GM12878 (cell line): ENCODE data around the gene CDH4. TPM values are rescaled to one million over a fixed set of nuclear protein-coding genes. Genes with fewer than 3 reads are reported as not detected.

Source experiments
- ATAC-seq: fragments of 200-7000 bp; cut with Tn5 transposase; 3 replicates; pipeline ENCODE4 v1.9.1; 2020; ENCODE audit warnings: mild to moderate bottlenecking, moderate library complexity
- BruUV-seq: library from RNA; stranded (reverse); fragments of 400-500 nt; replicated peaks from 2 replicates; lab custom pipeline; 2021; lab: Mats Ljungman, UMichigan
- CTCF ChIA-PET: fragments of 300-600 bp; sonication (Branson Sonifier 250); formaldehyde crosslinking; extraction: SDS; loops from one replicate; lab custom pipeline; 2021; ENCODE audit warnings: inconsistent platforms; lab: Yijun Ruan, JAX
- POLR2A ChIA-PET: fragments of 350-600 bp; formaldehyde crosslinking; extraction: SDS; loops from one replicate; lab custom pipeline; 2021; ENCODE audit warnings: inconsistent platforms; lab: Charles Lee
- RAD21 ChIA-PET: fragments of 300-600 bp; sonication (Branson Sonifier 250); formaldehyde crosslinking; loops from one replicate; lab custom pipeline; 2023; ENCODE audit warnings: antibody characterized with exemption; ENCODE audit not compliant: unreplicated experiment; lab: Charles Lee
- SMC1A ChIA-PET: fragments of 300-600 bp; sonication (Branson Sonifier 250); formaldehyde crosslinking; loops from one replicate; lab custom pipeline; 2023; ENCODE audit not compliant: unreplicated experiment, uncharacterized antibody; lab: Charles Lee
- DNase-seq: peaks from one replicate; pipeline ENCODE4 v3.0.0-alpha.2; 2011; ENCODE audit warnings: low read depth, low spot score
- FAIRE-seq: peaks from 3 replicates; lab custom pipeline; 2011; peaks lifted over from hg19 to GRCh38; lab: Jason Lieb, UNC
- H2AFZ ChIP-seq: 2 replicates; pipeline ENCODE4 v1.6.0; 2011; ENCODE audit warnings: low read depth, low read length, control low read depth; ENCODE audit not compliant: control insufficient read depth
- H3K27ac ChIP-seq: 2 replicates; pipeline ENCODE4 v1.5.1; 2011; ENCODE audit warnings: control low read depth; ENCODE audit not compliant: control insufficient read depth, insufficient read depth
- H3K27me3 ChIP-seq, 2 experiments: replicated peaks in 1 of 2; 2 replicates each; pipeline versions ENCODE4 v1.6.0 to v1.6.1; 2011; ENCODE audit warnings: low read length in 1 of 2; ENCODE audit not compliant: control insufficient read depth in 2 of 2, insufficient read depth in 2 of 2
- H3K36me3 ChIP-seq, 2 experiments: 2 replicates each; pipeline ENCODE4 v1.5.1; 2011; ENCODE audit warnings: low read length in 1 of 2; ENCODE audit not compliant: control insufficient read depth in 2 of 2, insufficient read depth in 2 of 2
- H3K4me1 ChIP-seq: 2 replicates; pipeline ENCODE4 v1.6.1; 2011; ENCODE audit warnings: mild to moderate bottlenecking, low read length, moderate library complexity, mixed read lengths; ENCODE audit not compliant: control insufficient read depth, insufficient read depth
- H3K4me2 ChIP-seq: 2 replicates; pipeline ENCODE4 v1.6.0; 2011; ENCODE audit warnings: control low read depth; ENCODE audit not compliant: control insufficient read depth, insufficient read depth
- H3K4me3 ChIP-seq: fragments of 200-600 bp; sonication (generic); 2 replicates; pipeline ENCODE4 v1.5.1; 2016
- H3K79me2 ChIP-seq: 2 replicates; pipeline ENCODE4 v1.6.0; 2011; ENCODE audit warnings: low read length; ENCODE audit not compliant: control insufficient read depth, insufficient read depth
- H3K9ac ChIP-seq: 2 replicates; pipeline ENCODE4 v1.8.0; 2011; ENCODE audit warnings: low read length, control low read depth, mixed read lengths; ENCODE audit not compliant: control insufficient read depth, insufficient read depth
- H3K9me3 ChIP-seq: replicated peaks from 3 replicates; pipeline ENCODE4 v1.5.1; 2011; ENCODE audit warnings: mild to moderate bottlenecking, low read length; ENCODE audit not compliant: control insufficient read depth, insufficient read depth
- H4K20me1 ChIP-seq: 2 replicates; pipeline ENCODE4 v1.6.0; 2011; ENCODE audit not compliant: control insufficient read depth, insufficient read depth
- EGR1 ChIP-seq, 2 experiments: IDR thresholded peaks; 1 replicate in 1 of 2; 2 replicates in 1 of 2; pipeline ENCODE4 v1.6.1; 2011 to 2012; ENCODE audit warnings: low read depth in 2 of 2, low read length in 2 of 2, borderline replicate concordance in 1 of 2, mild to moderate bottlenecking in 1 of 2, moderate library complexity in 1 of 2
- IKZF2 ChIP-seq, 2 experiments: fragments of 450-650 bp; IDR thresholded peaks; 2 replicates each; pipeline ENCODE4 v1.6.1; 2017; ENCODE audit warnings: mild to moderate bottlenecking in 2 of 2, moderate library complexity in 2 of 2
- STAT1 ChIP-seq: fragments of 450-650 bp; conservative IDR thresholded peaks from 2 replicates; pipeline ENCODE4 v1.6.1; 2014; ENCODE audit warnings: antibody characterized with exemption, mild to moderate bottlenecking
- TAF1 ChIP-seq: IDR thresholded peaks from 2 replicates; pipeline ENCODE4 v1.6.1; 2011; ENCODE audit warnings: mild to moderate bottlenecking, low read depth, low read length, borderline replicate concordance
- WGBS: methylation state at CpG from one replicate; pipeline ENCODE4 v1.1.6; 2016; ENCODE audit warnings: low lambda C conversion rate; ENCODE audit not compliant: insufficient replicate concordance, insufficient coverage; ENCODE audit errors: missing lambda C conversion rate; 5-methylcytosine and 5-hydroxymethylcytosine counted together
- in situ Hi-C: fragments of 300-500 bp; cut with MboI; formaldehyde crosslinking; loops from 9 replicates; pipeline ENCODE4 v1.14.3; 2018; ENCODE audit warnings: mixed read lengths
- intact Hi-C: fragments of 100-400 bp; cut with micrococcal nuclease; formaldehyde crosslinking; loops from one replicate; pipeline ENCODE4 v1.14.2; 2022; ENCODE audit not compliant: unreplicated experiment
- polyA plus RNA-seq, 11 experiments: library from polyadenylated mRNA; depleted of rRNA in 4 of 11; unstranded in 6 of 11; stranded (reverse) in 5 of 11; fragments of >200 nt; fragmentation: Nextera tagmentation in 4 of 11; fragmentation: Illumina TruSeq in 1 of 11; extraction: Ambion mirVana in 4 of 11; extraction: Trizol in 1 of 11; gene quantifications; 1 replicate in 1 of 11; 2 replicates in 10 of 11; pipeline versions ENCODE4 v1.2.1 to v1.2.3, GENCODE V29; 2011 to 2016; ENCODE audit warnings: inconsistent platforms in 2 of 11, missing spikeins in 2 of 11, low read depth in 1 of 11
- total RNA-seq, 4 experiments: library from RNA; depleted of rRNA in 3 of 4; stranded (reverse); fragments of >200 nt in 3 of 4; fragmentation: Illumina TruSeq in 1 of 4; extraction: Trizol in 1 of 4; gene quantifications; 2 replicates each; pipeline versions ENCODE4 v1.2.1 to v1.2.3, GENCODE V29; 2013 to 2021
- TF ChIP-seq, protein P1 (sequence below): fragments of 450-650 bp; IDR thresholded peaks from 2 replicates; pipeline ENCODE4 v1.6.1; 2017; ENCODE audit warnings: borderline replicate concordance
- TF ChIP-seq, protein P2 (sequence below): IDR thresholded peaks from 2 replicates; pipeline ENCODE4 v1.6.1; 2011; ENCODE audit warnings: mild to moderate bottlenecking, low read depth, low read length, moderate library complexity; ENCODE audit not compliant: insufficient replicate concordance
- TF ChIP-seq, protein P3 (sequence below): fragments of 450-650 bp; IDR thresholded peaks from 2 replicates; pipeline ENCODE4 v1.6.1; 2018; ENCODE audit warnings: borderline replicate concordance, mild to moderate bottlenecking; ENCODE audit not compliant: partially characterized antibody

The CDH4 gene
- total and polyA plus RNA-seq, 10 of the 15 experiments (the other 5 are each of a cell fraction or from before 2014, with no cell fraction given): not detected

DNA sequence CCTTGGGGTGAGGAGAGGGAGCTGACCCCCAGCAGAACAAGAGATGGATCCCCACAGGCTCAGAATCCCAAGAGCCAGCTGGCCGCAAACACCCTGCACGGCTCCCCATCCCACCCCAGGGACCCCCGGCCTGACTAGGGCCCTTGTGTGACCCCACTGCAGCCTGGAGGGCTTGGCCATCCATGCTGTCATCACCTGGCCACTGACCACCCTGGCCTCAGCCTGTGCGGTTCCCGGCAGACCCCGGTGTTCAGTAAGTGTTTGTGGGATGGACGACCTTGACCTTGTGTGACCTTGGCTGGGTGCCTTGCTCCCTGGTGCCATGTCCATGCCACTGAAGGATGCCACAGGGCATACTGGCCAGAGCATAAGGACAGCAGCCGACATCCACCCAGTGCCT lies 485.3 kb downstream of the CDH4 start (continued):
- TF ChIP-seq, protein P1, sequence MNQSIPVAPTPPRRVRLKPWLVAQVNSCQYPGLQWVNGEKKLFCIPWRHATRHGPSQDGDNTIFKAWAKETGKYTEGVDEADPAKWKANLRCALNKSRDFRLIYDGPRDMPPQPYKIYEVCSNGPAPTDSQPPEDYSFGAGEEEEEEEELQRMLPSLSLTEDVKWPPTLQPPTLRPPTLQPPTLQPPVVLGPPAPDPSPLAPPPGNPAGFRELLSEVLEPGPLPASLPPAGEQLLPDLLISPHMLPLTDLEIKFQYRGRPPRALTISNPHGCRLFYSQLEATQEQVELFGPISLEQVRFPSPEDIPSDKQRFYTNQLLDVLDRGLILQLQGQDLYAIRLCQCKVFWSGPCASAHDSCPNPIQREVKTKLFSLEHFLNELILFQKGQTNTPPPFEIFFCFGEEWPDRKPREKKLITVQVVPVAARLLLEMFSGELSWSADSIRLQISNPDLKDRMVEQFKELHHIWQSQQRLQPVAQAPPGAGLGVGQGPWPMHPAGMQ: no peak
- TF ChIP-seq TAF1 (no peak), EGR1 (IDR thresholded peaks at IDR 0.05; ENCODE audit: borderline replicate concordance in 1 of 2, low read depth in 2 of 2, low read length in 2 of 2) (no peak), IKZF2 (IDR thresholded peaks at IDR 0.05) (no peak)
- TF ChIP-seq, protein P2, sequence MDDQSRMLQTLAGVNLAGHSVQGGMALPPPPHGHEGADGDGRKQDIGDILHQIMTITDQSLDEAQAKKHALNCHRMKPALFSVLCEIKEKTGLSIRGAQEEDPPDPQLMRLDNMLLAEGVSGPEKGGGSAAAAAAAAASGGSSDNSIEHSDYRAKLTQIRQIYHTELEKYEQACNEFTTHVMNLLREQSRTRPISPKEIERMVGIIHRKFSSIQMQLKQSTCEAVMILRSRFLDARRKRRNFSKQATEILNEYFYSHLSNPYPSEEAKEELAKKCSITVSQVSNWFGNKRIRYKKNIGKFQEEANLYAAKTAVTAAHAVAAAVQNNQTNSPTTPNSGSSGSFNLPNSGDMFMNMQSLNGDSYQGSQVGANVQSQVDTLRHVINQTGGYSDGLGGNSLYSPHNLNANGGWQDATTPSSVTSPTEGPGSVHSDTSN: no peak
- TF ChIP-seq, protein P3, sequence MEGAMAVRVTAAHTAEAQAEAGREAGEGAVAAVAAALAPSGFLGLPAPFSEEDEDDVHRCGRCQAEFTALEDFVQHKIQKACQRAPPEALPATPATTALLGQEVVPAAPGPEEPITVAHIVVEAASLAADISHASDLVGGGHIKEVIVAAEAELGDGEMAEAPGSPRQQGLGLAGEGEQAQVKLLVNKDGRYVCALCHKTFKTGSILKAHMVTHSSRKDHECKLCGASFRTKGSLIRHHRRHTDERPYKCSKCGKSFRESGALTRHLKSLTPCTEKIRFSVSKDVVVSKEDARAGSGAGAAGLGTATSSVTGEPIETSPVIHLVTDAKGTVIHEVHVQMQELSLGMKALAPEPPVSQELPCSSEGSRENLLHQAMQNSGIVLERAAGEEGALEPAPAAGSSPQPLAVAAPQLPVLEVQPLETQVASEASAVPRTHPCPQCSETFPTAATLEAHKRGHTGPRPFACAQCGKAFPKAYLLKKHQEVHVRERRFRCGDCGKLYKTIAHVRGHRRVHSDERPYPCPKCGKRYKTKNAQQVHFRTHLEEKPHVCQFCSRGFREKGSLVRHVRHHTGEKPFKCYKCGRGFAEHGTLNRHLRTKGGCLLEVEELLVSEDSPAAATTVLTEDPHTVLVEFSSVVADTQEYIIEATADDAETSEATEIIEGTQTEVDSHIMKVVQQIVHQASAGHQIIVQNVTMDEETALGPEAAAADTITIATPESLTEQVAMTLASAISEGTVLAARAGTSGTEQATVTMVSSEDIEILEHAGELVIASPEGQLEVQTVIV: no peak

DNA sequence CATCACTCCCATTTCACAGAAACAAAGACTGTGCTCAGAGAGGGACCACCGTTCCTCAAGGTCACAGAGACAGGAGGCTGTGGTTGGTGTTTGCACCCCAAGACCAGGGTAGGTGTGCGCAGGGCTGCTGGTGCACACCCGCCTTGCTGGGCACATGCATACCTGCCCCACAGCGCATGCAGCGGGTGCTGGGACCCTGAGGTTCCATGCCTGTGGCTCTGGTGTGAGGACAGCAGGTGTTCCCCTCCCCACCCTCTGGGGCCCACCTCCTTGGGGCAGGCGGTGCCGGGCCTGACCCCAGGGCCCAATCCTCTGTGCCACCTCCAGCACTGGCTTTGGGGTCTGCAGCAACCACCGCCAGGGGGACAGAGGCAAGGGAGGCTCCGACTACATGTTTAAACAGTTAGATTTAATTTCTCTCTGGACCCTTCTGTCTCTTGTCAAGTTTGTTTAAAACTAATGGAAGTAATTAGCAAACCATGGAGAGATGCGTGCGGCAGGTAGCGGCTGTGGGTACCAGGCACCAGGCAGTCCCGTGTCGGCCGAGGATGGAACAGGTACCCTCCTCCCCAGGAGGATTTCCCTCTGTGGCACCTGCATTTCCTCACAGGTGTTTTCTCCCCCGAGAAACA lies 485.9 kb downstream of the CDH4 start:
- POLR2A ChIA-PET: no interaction called here
- Histone ChIP-seq H3K4me2 (no peak overlapping the region), H3K27ac (no peak overlapping the region), H2AFZ (no peak overlapping the region), H3K4me1 (no peaks in the 10 kb centered on the region), H3K4me3 (no peak overlapping the region), H3K79me2 (no peaks in the 10 kb centered on the region), H3K27me3 (no peaks in the 10 kb centered on the region), H3K9ac (no peak overlapping the region), H3K9me3 (no peaks in the 10 kb centered on the region), H4K20me1 (no peaks in the 10 kb centered on the region), H3K36me3 (no peaks in the 10 kb centered on the region)
- no TSS peak for BruUV-seq
- WGBS: 66% methylated on average over 16 of the region's 16 CpGs
- SMC1A ChIA-PET: no interaction called here
- intact Hi-C loops: no loop called here
- TF ChIP-seq STAT1: no peak
- RAD21 ChIA-PET: no interaction called here
- ATAC-seq (no peak), DNase-seq (no peak), FAIRE-seq (no peak)
- CTCF ChIA-PET: no interaction called here
- in situ Hi-C loops: no loop called here
